NCI-H1048 (cell line): Measurements from ENCODE around the gene RNF224.
"Not testable (repeated sequence)": the region's sequence is repeated elsewhere in the genome, so short reads cannot be mapped to it uniquely, and the experiment has no call there.

Experiments used
- DNase-seq: peaks from one replicate; lab custom pipeline; 2025; lab: John Stamatoyannopoulos, UW

RNF224 gene

GRCh38 chr9:137228506-137228967 lies 1.2 kb downstream of the RNF224 start:
- DNase-seq: no peak

- DNase-seq: no peak
Measured at GRCh38 chr9:137228968-137229896, 1.9 kb downstream of the RNF224 start.

GRCh38 chr9:137229903-137230704 lies 2.8 kb downstream of the RNF224 start:
- DNase-seq: no peak

- no peak for DNase-seq
Measured at GRCh38 chr9:137230705-137231371, 3.5 kb downstream of the RNF224 start, which contains the start of gene SLC34A3. Gene SLC34A3, plus strand, starts transcription at chr9:137230901. Its CDS starts 802 bp downstream, at chr9:137231703.

DNA sequence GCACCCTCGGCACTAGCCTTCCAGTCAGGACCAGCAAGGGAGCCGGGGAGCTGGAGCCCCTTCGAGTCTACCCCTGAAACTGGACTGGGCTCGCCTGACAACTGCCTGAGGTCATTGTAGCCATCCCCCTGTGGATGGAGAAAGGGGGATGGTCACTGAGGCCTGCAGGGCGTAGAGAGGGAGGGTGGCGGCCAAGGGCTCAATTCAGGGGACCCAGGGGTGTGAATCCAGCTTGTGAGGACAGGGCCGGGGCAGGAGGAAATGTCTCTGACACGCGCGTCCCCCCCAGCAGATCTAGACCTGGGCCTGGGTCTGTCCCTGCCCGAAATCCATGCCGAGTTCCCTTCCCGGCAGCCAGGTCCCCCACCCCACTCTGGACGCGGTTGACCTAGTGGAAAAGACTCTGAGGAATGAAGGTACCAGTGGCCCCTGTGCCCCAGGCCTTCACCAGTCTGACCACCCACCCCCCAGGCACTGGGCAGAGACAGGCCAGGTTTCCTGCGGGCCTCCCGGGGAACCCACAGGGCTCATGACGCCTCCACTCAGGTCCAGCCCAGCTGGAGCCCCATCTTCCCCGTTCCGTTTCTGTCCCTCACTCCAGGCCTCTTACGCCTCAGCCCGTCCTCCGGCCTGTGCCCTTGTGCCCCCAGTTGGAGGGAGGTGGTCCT lies 4.2 kb downstream of the RNF224 start:
- no peak for DNase-seq

GRCh38 chr9:137232101-137232500 lies 4.8 kb downstream of the RNF224 start:
- no peak for DNase-seq

- DNase-seq: no peak
Measured at GRCh38 chr9:137232510-137232909, 5.2 kb downstream of the RNF224 start.

- no peak for DNase-seq
Measured at GRCh38 chr9:137233143-137233980, 6.1 kb downstream of the RNF224 start.

GRCh38 chr9:137234055-137234697 lies 6.9 kb downstream of the RNF224 start:
- no peak for DNase-seq

DNA sequence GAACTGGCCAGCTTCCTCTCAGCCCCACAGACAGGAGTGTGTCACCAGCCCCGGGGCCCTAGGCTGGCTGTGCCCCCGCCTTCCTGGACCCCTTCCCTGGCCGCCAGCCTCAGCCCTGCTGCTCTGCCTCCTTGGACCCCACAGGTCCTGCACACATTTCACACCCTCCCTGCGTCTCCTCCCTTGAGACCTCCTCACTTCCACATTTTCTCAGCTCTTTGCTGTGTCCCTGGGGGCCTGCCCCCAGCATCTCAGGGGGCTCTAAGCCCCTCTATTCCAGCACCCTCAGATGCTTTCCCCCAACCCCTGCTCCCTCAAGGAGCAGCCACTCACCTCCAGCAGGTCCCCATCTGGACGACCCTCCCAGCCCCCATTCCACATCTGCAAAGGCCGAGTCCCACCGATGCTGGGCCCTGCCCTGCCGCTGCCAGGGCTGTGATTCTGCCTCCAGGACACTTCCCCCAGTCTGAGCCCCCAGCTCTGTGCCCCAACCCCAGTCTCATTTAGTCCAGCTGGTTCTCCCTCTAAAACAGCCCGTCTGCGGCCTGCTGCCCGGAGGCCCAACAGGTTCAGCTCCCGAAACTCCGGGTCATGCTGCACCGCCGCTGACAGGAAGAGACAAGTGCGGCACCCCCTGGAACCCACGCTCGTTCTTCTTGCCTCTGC lies 7.6 kb downstream of the RNF224 start:
- DNase-seq: no peak

DNA sequence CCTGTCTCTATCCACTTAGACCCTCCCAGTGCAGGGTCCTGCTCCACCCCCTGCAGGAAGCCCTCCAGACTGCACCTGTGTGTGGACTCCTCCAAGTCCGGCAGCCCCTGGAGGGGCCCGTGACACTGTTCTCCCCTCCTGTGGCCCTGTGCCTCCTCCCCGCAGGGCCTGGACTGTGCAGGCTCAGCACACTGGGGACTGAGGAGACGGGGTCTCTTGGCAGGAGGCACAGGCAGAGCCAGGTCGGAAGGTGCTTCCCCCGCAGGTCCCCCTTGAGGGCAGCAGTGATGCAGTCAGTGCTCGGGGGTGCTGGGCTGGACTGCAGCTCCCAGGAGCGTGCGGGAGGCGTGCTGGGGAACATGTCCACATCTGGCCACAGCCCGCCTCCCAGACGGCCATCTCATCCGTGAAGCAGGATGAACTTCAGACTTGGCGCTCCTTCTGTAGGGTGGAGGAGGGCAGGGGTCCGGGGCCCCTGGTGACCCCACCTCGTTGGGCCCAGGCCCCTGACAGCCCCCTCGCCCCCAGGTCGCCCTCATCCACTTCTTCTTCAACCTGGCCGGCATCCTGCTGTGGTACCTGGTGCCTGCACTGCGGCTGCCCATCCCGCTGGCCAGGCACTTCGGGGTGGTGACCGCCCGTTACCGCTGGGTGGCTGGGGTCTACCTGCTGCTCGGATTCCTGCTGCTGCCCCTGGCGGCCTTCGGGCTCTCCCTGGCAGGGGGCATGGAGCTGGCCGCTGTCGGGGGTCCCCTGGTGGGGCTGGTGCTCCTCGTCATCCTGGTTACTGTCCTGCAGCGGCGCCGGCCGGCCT lies 8.3 kb downstream of the RNF224 start:
- no peak for DNase-seq

GRCh38 chr9:137236238-137236935 lies 9.1 kb downstream of the RNF224 start:
- DNase-seq: peak; percentile 76

DNA sequence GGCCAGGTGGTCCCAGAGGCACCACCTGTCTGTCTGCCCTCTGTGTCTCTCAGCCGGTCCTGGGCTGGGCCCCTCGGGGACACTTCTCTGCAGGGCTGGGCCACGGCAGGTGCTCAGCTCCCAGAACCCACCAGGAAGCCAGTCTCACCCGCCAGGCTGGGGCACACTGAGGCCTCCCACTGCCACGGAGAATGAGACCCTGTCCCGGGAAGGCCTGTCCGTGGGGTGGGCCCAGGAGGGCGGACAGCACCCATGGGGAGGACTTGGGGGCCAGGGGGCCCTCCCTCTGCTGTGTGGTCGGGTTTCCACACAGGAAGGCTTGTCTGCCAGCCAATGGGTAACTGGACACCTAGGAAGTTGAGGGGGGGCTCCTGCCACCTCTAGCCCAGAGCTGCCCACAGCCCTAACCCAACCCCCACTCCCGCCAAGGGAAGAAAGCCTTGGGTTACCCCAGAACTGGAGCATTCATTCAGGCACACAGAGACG lies 9.7 kb downstream of the RNF224 start:
- DNase-seq: no peak

GRCh38 chr9:137237759-137238726 lies 10.7 kb downstream of the RNF224 start:
- DNase-seq: no peak

DNA sequence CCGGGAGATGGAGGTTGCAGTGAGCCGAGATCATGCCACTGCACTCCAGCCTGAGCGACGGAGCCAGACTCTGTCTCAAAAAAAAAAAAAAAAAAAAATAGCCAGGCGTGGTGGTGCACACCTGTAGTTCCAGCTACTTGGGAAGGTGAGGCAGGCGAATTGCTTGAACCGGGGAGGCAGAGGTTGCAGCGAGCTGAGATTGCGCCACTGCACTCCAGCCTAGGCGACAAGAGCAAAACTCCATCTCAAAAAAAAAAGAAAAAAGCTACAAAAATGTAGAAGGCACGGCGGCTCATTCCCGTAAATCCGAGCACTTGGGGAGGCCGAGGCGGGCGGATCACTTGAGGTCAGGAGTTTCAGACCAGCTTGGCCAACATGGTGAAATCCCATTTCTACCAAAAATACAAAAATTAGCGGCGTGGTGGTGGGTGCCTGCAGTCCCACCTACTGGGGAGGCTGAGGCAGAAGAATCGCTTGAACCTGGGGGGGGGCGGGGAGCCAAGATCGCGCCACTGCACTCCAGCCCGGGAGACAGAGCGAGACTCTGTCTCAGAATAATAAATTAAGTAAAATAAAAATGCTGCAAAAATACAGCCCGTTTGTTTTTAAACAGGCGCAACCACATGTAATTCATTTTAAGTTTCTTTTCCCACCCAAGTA lies 12.4 kb downstream of the RNF224 start:
- not testable (repeated sequence) for DNase-seq

DNA sequence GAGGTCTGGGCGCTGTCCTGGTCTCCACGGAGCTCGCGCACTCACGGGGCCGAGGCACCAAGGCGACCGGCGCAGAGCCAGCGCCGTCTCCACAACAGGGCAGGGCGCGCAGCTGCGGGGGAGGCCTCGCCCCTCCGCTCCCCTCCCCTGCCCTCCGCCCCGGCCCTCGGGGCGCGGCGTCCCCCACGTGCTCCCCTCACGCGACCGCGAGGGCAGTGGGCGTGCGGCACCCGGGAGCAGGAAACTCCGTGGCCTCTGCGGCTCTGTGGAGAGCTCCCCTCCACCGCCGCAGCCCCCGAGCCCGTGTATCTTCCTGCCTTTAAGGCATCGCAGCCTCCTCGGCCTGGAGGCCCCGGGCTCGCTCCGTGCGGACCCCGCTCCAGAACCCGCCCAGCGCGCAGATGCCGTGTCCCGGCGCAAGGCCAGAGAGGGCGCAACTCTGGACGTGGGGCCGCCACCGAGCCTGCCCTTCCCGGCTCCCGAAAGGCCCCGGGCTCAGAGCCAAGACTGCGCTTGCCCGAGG lies 13.1 kb downstream of the RNF224 start:
- DNase-seq: peak; percentile 46
